Left ventricle myocardium inferior (tissue), 1 donor: ENCODE measurements around the gene BPIFB6. TPM values are rescaled to one million over a fixed set of nuclear protein-coding genes. Genes with fewer than 3 reads are reported as not detected.

ENCODE experiments used
- DNase-seq: peaks from one replicate; pipeline ENCODE4 v3.0.0-alpha.2; 2020
- H3K27ac ChIP-seq: fragments of 200-600 bp; replicated peaks from 2 replicates; pipeline ENCODE4 v1.8.0; 2021
- H3K27me3 ChIP-seq: fragments of 200-600 bp; 2 replicates; pipeline ENCODE4 v1.8.0; 2021; ENCODE audit warnings: low read depth
- H3K36me3 ChIP-seq: fragments of 200-600 bp; 2 replicates; pipeline ENCODE4 v1.8.0; 2021
- H3K4me1 ChIP-seq: fragments of 200-600 bp; 2 replicates; pipeline ENCODE4 v1.8.0; 2021
- H3K4me3 ChIP-seq: fragments of 200-600 bp; 2 replicates; pipeline ENCODE4 v1.8.0; 2021; ENCODE audit warnings: mild to moderate bottlenecking, moderate library complexity
- H3K9me3 ChIP-seq: fragments of 200-600 bp; replicated peaks from 2 replicates; pipeline ENCODE4 v1.8.0; 2021
- intact Hi-C: fragments of 100-400 bp; cut with micrococcal nuclease; formaldehyde crosslinking; loops from one replicate; pipeline ENCODE4 v1.11.0; 2022
- total RNA-seq: library from RNA; stranded (reverse); fragmentation: NEBNext Ultra II Directional; extraction: Animal tissue kit (Norgen Biotek cat#: 25700); gene quantifications from one replicate; pipeline ENCODE4 v1.2.1, GENCODE V29; 2021
- TF ChIP-seq, protein P1 (sequence below): fragments of 200-600 bp; IDR thresholded peaks from 2 replicates; pipeline ENCODE4 v1.8.0; 2021; ENCODE audit warnings: antibody characterized with exemption, mild to moderate bottlenecking, borderline replicate concordance
- donor health status: DM: no; HTN: yes; CAD: no; lungs with severe emphysema.

Gene BPIFB6
- total RNA-seq, 1 donor from 2014 or later: not detected

GRCh38 chr20:33012327-33013189 lies 18.9 kb upstream of the BPIFB6 start:
- Histone ChIP-seq H3K27me3 (peaks cover 48% of the 10 kb centered on the region), H3K27ac (no peak overlapping the region), H3K36me3 (no peaks in the 10 kb centered on the region), H3K4me1 (no peaks in the 10 kb centered on the region), H3K9me3 (no peaks in the 10 kb centered on the region), H3K4me3 (no peak overlapping the region)
- intact Hi-C loops: no loop called here
- TF ChIP-seq, protein P1, sequence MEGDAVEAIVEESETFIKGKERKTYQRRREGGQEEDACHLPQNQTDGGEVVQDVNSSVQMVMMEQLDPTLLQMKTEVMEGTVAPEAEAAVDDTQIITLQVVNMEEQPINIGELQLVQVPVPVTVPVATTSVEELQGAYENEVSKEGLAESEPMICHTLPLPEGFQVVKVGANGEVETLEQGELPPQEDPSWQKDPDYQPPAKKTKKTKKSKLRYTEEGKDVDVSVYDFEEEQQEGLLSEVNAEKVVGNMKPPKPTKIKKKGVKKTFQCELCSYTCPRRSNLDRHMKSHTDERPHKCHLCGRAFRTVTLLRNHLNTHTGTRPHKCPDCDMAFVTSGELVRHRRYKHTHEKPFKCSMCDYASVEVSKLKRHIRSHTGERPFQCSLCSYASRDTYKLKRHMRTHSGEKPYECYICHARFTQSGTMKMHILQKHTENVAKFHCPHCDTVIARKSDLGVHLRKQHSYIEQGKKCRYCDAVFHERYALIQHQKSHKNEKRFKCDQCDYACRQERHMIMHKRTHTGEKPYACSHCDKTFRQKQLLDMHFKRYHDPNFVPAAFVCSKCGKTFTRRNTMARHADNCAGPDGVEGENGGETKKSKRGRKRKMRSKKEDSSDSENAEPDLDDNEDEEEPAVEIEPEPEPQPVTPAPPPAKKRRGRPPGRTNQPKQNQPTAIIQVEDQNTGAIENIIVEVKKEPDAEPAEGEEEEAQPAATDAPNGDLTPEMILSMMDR: no peak
- DNase-seq: no peak

DNA sequence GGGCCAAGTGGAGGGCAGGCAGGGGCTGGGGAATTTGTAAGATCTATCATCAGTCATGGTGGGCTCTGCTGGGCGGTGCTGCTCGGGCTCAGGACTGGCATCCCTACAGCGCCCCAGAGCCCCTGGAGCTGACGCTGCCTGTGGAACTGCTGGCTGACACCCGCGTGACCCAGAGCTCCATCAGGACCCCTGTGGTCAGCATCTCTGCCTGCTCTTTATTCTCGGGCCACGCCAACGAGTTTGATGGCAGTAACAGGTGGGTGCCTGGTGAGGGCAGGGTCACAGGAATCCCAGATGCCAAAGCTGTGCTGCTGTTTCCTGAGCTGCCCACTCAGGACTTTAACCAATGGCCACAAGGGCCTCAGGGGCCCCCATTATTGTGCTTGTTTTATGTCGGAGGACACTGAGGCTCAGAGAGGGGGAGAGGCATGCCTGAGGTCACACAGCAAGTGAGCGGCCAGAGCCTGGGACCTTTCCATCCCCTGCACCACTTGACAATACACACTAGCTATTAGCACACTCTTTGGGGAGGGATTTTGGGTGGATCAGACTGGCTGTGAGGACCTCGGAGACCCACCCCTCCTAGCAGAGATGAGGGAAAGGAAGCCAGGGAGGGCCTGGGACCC lies 17.6 kb upstream of the BPIFB6 start:
- H3K4me1 ChIP-seq: no peaks in the 10 kb centered on the region
- no peaks in the 10 kb centered on the region for H3K9me3 ChIP-seq
- TF ChIP-seq, protein P1: no peak
- peaks cover 48% of the 10 kb centered on the region for H3K27me3 ChIP-seq
- intact Hi-C loops: no loop called here
- no peaks in the 10 kb centered on the region for H3K36me3 ChIP-seq
- H3K4me3 ChIP-seq: no peak overlapping the region
- no peak for DNase-seq
- no peak overlapping the region for H3K27ac ChIP-seq

DNA sequence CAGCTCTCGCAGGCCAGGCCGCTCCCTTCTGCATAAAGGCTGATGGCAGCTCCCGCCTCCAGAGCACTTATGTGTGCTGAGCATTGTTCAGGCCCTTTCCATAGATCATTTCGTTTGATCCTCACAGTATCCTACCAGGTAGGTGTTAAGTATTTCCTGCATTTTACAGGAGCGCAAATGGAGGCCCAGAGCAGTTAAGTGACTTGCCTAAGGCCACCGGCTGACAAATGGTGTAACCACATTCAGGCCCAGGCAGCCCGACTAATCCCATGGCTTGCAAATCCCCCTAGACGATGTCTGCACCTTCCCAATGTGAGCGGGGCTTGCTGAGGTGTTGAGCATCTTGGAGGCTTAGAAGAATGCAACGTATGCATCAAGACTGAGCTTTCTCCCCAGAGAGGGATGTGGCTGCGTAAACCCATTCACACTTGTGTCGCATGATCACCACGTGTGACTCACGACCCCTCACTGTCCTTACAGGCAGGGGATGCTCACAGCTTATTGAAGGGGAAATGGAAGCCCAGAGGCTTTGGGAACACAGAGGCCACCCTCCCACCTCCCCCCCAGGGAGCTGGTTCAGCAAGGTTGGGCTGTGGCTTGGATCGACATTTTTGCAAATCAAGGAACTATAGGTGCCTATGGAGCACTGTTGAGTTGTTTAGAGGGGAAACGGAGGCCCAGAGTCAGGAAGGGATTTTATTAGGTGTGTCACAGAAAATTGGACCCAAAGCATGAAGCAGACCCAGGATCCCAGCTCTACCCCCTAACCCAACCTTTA lies 16.9 kb upstream of the BPIFB6 start:
- TF ChIP-seq, protein P1: no peak
- no peaks in the 10 kb centered on the region for H3K9me3 ChIP-seq
- no peak overlapping the region for H3K27ac ChIP-seq
- DNase-seq: no peak
- no peak overlapping the region for H3K4me3 ChIP-seq
- no peaks in the 10 kb centered on the region for H3K36me3 ChIP-seq
- intact Hi-C loops: no loop called here
- no peaks in the 10 kb centered on the region for H3K4me1 ChIP-seq
- H3K27me3 ChIP-seq: peaks cover 48% of the 10 kb centered on the region

DNA sequence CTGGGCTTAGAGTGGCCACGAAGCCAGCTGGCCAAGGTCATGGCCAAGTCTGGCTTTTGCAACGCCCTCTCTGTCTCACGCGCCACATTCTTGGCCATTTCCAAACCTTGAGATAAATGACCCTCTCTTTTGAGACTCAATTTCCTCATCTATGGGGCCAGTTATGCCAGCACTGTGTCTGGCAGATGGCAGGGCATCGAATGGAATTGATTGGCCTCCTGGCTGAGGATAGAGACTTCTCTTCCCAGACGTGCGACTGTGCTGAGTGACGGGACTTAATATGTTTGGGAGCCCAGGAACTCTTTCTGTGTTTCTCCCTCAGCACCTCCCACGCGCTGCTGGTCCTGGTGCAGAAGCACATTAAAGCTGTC lies 16.3 kb upstream of the BPIFB6 start:
- intact Hi-C loops: no loop called here
- no peak for DNase-seq
- H3K27me3 ChIP-seq: peaks cover 48% of the 10 kb centered on the region

More for the DNA sequence above, 16.3 kb upstream of the BPIFB6 start:
- TF ChIP-seq, protein P1: no peak
- Histone ChIP-seq H3K4me1 (no peaks in the 10 kb centered on the region), H3K9me3 (no peaks in the 10 kb centered on the region), H3K4me3 (no peak overlapping the region), H3K36me3 (no peaks in the 10 kb centered on the region), H3K27ac (no peak overlapping the region)
